Measurements from ENCODE around the gene AUTS2. TPM values are rescaled to one million over a fixed set of nuclear protein-coding genes. Genes with fewer than 3 reads are reported as not detected.

AUTS2 gene
- total RNA-seq, 1 donor from 2014 or later: 49.8 TPM

DNA sequence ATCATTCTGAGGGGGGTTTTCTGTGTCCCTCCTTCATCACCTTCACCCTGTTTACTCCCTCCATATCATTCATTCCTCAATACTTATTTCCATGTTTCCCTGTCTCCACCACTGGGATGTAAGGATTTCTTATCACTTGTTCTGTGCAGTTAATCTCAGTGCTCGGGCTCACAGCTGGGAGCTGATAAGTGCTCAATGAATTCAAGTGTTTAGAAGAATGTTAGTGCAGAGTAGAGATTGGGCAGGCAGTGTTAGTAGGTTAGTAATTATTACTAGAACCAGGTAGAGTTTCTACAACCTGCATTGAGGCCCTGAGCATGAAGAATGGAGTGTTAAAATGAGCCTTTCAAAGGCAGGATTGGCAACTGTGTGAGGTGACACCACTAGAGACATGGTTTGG, 458.1 kb downstream of the AUTS2 start:
- no peak for DNase-seq (ENCODE audit: low spot score)

DNA sequence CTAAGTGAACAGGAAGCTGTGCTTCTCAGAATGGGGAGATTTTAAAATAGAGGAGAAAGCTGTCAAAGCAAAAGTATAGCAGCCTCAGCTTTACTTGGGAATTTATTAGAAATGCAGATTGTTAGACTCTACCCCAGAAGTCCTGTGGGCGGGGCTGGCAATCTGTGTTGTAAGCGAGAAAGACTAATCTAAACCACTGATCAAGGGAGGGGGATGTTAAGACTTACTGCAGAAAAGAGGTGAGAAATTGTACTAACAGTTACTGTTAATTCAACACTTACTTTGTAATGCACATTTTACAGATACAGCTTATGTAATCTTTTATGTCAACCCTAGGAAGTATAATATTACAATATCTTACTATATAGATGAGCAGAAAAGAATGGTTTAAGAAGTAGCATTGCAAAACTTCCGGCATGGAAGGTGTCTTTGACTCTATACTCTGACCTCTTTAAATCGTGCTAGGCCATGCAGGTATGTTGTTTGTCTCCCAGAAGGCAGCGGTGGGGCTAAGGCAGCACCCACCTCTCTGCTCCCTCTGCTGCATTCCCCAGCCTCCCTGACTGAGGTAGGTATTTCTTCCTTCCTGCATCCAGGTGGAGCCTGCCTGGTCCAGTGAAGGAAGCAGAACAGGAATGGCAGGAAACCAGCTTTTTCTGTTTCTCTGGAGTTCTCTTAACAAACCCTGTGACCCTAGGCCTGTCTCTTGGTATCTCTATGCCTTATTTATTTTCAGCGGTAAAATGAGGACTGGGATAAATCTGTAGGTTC, 462.2 kb downstream of the AUTS2 start:
- DNase-seq (ENCODE audit: low spot score): no peak

DNA sequence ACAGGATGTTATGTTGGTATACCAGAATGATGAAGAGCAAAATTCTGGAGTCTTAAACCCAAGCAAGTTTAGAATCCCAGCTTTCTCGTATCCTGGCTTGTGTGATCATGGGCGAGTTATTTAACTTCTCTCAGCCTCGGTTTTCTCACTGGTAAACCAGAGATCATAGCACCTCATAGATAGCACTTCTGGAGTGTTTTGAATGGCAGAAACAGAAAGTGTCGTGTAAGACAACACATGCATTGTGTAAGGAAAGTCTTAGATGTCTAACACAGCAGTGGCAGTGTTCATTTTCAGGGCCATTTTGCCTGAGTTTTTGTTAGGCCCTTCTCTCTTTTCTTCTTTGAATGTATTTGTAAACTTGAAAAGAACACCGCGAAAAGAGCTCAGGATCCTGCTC, 465.1 kb downstream of the AUTS2 start:
- DNase-seq (ENCODE audit: low spot score): no peak

DNA sequence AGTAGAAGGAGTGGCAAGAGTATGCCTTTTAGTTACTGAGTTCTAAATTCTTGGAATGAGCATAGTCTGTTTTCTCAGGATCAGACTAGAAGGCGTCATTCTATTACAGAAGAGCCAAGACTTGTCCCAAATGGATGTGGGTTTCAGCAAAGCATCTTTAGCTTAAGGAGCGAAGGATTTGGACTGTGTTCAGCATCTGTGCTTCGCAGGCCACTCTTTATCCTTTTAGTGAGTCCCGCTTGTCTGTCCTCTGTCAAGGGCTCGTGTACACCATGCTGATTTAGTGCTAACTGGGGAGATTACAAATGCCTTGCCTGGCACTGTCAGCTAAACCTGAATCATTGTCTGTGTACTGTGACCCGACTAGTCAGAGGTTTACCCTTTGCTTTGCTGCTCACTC, 465.7 kb downstream of the AUTS2 start:
- peak; percentile 77 for DNase-seq (ENCODE audit: low spot score)

DNA sequence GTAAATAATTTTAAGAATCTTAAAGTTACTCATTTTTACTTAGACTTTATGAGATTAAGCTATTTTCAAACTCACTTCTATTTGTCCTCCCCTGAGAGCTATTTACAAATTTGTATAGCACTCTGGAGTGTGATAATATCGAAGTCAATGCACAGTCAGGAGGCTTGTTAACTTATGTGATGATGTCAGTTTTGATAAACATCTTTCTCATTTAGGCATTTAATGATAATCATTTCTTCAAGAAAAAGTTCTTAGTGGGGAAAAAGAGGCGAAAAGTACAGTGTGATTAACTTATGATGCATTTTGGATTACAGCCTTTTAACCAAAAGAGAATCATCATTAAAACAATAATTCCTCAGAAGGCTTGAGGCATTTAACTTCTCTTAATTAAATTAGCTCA, 468.6 kb downstream of the AUTS2 start:
- no peak for DNase-seq (ENCODE audit: low spot score)

DNA sequence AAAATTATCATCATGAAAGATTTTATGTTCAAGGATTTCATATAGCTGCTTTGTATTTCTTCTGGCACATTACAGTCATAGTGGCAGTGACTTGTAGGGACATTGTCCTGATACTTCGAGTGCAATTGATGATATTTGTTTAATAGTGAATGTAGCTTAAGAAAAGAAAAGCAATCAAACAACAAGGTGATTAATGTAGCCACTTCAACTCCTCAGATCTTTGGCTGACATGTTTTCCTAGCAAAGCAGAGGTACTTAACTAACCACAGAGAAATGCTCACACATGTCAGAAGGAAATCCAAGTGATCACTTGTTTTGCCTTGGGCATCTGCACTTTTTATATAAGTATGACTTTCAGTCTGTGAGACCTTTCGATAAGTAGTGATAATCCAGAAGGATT, 470.3 kb downstream of the AUTS2 start:
- DNase-seq (ENCODE audit: low spot score): no peak

DNA sequence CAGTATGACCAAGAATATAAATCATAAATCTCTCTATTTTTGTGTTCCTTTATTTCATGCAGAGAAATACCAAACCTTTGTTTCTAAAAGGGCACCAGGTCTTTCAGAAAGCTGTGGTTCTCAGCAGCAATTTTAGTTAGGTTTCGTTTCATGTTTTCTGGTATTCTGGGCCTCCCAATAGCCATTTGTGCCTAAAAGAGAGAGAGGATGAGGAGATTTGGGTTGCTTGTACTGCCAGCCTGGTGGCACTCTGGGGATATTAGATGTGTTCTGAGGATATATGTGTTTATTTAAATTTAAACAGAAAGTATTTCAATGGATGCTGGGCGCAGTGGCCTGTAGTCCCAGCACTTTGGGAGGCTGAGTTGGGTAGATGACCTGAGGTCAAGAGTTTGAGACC, 471.7 kb downstream of the AUTS2 start:
- no peak for DNase-seq (ENCODE audit: low spot score)

DNA sequence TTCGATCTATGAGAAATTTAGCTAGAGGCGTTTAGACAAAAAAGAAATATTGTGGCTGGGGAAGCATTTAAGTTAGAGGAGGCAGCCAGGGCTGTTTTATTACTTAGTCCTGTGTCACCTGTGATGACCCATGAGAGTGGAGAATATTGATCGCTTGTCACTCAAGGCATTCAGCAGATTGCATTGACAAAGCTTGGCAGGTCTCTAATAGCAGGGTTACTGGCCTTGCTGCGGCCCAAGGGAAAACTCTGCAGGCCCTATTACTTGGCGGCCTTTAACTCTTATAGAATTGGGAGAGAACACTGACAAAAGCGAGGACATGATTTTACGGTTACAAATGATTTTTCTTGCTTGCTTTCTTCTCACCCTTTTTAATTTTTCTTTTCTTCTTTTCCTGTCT, 473.5 kb downstream of the AUTS2 start:
- no peak for DNase-seq (ENCODE audit: low spot score)

DNA sequence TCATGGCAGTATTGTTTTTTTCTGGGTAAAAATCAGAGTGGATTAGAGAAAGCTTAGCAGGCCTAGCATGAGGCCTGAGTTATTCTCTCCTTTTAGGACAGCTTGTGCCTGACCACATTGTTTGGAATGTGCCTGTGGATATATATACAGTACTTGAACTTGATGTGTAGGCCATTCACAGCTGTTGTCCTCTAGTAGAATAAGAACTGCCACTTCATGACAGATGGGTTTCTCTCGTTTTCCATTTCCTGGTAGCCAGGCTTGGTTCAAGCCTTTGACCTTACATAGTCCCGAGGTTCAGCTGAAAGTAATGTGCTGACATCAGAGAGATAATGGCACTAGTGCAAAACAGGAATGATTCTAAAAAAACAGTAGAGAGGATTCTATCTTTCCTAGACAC, 473.9 kb downstream of the AUTS2 start:
- DNase-seq (ENCODE audit: low spot score): peak; percentile 29

DNA sequence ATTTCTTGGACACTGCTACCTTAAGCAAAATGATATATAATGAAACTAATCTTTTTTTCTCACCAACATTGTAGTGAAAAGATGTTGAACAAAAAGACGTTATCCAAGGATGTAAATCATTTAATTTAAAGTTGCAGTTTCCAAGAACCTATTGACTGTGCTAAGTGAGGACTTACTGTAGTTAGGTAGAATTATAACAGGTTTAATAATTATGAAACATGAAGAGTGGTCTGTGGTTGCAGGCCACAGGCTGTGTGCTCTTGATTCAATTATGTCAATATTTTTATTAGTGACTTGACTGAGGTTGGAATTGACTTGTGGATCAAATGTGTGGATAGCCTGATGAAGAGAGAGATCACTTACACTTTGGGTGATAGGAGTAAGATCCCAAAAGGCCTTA, 478.1 kb downstream of the AUTS2 start:
- DNase-seq (ENCODE audit: low spot score): no peak

DNA sequence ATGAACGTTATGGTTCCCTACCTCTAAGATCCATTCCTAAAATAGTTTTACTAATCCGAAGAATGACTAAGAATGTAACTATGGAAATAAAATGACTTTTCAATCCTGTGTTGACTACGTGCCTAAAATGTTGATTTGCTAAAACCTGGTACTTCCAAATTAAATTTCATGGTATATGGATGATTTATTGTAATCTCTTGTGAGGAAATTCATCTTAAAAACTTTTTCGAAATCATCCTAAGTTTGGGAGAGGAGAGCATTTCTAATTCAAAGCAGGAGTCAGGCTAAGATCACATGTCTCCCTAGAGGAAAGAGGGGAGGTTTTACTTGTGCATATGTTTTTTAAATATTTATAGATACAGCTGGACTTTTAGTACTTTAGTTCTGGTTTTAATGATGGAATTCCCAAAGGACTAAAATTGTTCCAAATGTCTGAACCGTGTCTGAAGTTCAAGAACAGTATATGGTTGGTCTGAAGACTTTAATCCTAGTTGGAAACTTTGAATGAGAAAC, 483.9 kb downstream of the AUTS2 start:
- peak; percentile 67 for DNase-seq (ENCODE audit: low spot score)

DNA sequence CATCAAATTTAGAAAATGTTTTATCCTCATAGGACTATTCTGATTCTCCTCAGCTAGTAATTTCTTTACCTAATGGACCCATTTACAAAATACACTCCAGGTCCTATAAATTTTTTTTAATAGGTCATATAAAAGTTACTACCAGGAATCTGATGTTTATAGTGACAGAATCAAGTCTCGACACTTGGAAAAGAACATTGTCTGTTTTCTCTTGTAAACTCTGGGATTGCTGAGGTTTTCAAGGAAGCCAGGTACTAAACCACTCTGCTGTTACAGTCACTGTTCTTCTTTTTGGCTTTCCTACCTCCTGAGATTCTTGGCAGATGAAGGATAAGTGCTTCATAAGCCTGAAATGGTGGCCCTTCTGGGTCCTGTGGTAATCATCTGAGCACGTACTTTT, 493.1 kb downstream of the AUTS2 start:
- DNase-seq (ENCODE audit: low spot score): no peak

DNA sequence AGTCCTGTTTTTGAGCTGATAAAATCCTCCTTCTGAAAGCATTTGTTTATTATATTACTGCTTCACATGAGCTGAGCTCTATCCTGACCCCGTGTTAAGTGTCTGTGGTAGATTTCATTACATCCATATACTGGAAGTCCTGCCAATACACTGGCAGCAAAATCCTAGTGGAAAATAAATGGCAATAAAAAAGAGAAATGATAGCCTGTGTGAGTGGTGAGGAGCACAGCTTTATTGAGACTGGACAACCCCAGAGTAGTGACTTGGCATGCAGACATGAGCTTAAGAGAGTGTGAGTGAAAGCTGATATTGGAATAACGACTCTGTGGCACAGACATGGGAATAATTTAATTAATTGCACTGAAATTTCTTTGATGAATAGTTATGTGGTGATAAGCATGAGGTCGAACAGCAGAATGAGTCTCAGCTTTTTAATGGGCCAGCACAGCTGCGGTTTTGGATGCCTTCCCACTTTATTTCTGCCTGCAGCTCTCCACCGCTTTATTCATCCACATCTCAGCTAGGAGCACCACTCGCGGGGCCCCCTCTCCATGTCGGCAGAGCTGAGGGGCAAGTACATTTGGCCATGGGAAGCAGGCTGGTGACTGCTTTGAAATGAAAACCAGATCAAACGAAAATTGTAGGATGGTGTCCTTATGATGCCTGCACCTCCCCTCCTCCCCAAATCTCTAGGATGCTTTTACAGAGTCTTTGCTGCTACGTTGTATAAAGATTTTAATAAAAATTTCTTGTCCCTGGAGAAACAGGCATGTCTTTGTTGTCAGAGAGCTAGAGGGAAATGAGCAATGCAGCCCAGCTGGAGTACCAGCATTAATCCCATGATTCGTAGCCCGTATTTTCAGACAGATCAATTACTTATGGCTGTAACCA, 494.3 kb downstream of the AUTS2 start:
- peak; percentile 92 for DNase-seq (ENCODE audit: low spot score)

DNA sequence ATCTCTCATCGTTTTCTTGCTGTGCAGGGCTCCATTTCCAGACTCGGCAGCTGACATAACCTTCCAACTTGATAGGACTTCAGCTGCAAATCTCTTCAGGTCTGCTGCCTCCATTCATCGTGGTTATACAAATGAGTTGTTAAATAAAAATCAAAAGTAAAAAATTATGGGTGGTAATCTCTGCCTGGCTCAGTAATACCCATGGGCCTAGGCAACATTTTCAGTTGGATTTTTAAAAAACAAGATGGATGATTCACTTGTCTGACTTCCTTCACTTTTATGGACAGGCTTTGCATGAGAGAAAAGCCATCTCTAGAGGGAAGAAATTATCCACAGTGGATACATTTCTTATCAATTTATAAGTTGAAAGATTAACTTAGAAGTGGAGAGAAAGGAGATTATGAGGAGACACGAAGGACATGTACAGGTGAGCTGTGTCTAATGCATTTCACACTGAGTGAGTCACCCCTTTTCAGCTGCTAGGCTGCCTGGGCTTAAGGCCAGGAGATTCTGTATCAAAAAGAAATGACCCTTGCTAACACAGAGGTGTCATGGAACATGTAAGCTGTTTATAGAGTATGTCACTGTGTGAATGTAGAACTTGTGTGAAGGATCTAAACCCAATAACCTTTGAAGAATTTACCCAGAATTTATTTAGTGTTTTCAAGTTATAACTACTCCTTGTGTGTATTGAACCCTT, 495.1 kb downstream of the AUTS2 start:
- peak; percentile 64 for DNase-seq (ENCODE audit: low spot score)

DNA sequence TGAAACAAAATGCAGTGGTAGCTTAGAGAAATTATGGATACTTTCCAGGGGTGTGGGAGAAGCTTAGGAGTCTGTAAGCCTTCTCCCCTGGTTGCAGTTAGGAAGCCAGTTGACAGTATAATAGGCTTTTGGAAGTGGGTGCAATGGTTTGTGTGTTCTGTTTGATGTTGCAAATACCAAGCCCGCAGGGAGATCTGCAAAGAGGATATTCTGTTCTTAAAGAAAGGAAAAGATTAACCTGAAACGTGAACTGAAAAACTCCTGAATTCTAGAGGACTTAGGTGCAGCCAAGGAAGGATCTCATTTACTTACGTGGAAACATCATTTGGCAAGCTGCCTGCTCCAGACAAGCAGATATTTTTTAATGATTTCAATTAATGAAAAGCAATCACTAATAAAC, 496.6 kb downstream of the AUTS2 start:
- no peak for DNase-seq (ENCODE audit: low spot score)

DNA sequence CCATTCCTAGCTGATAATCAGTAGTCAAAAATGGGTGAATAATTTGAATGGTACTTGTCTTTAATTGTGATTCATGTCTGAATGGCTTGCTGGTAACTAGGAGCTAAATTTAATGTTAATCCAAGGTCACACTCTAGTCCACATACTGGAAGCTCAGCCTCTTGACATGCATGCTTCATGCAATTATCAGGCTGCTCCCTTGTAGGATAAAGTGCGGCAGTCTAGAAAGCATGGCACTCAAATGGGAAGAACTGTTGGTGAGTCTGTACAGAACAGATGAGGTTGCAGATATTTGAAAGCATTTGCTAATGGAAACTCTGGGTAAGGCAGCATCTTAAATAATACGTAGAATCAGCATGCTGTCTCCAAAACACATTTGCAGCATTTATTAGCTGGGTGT, 499.4 kb downstream of the AUTS2 start:
- DNase-seq (ENCODE audit: low spot score): peak; percentile 3

DNA sequence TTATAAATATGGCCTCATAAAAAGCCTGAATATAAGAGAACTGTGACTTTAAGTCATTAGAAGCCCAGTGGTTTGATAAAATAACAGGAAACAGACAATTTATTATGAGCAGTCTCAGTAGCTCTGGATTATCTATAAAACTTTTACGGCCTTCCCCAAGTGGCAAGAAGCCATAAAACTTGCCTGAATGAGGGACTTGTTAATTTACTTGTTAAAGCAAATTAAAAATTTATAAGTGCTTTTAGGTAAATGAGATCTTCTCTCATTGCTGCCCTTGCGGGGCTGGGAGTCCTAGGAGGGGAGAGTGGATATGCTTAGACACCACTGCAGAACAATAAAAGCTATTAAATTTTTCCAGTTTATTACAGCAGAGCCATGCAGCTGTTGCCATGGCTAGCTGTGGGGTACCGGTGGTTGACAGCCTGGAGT, 499.9 kb downstream of the AUTS2 start:
- DNase-seq (ENCODE audit: low spot score): peak; percentile 7

DNA sequence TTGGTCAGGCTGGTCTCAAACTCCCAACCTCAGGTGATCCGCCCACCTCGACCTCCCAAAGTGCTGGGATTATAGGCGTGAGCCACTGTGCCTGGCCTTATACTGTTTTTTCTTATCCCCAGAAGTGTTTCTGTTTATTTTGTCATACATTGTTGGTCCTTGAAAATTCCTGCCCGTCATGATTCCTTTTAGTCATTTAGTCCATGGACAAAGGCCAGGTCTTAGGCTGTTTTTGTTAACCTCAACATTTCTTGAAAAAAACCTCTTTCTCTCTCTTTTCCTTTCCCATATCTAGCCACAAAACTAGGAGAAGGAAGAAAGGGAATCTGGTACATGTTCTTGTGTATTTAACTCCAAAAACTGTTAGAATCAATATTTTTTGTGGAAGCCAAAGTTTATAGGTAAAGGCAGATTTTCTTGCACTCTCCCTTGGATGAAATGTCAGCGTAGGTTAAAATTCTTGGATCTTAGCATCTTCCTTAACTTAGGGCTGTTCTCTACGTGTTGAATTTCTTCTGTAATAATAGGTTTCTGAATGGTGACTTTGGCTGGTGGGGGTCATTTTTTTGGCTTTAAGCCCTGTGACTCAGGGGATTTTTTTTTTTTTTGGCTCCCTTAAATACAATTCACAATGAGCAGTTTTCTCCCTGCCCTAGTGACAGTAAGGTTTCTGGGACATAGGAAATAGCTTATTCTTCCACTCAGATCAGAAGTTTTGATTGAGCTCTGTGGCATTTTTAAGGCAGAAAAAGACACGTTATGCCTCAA, 500.8 kb downstream of the AUTS2 start:
- DNase-seq (ENCODE audit: low spot score): no peak

DNA sequence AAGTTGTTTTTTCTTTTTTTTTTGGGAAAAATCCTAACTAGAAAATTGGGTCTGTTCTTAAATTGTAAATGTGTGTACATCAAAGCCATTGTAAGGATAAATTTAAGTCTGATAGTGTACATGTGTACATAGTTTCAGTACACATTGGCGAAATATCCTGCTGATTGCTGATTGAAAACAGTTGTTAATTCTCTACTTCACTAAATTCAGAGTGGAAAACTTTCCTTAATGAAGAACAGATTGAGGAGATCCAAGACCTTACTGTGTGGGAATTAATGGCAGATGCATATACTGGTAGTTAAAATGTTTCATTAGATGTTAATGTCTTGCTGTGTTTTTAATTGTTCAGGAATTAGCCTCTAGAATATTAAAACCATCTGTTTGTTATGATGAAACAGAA, 506.0 kb downstream of the AUTS2 start:
- no peak for DNase-seq (ENCODE audit: low spot score)

DNA sequence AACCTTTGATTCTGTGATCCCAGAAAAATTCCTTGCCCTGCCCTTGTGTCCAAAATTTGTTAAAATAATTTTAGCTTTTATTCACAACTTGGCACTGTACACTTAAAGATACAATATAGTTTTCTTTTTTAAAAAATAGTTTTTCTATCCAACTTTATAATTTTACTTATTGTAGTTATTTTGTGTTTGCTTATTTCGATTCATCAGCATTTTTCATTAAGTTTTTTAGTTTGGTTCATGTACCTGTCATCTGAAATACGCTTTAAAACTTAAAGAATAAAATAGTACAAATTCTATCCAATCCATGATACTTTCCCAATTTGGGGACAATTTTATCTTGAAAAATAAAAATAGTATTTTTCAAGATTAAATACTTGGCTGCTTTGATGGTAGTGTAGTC, 514.8 kb downstream of the AUTS2 start:
- DNase-seq (ENCODE audit: low spot score): no peak

DNA sequence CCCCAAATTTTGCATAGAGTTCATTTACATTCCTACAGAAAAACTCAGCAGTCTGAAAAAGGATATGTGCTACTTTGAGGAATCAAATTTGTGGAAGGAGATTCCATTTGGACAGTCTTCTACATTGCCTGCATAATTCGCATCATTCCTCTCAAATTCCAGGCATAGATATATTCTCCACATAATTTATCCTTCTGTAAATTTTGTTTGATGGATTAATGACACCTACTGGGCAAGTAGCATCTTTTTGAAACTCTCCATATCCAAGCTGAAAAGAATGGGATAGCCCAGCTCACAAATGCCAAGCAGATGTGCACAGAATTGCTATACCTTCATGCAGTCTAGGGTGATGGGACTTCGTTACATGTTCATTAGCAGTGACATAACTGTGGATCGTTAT, 515.3 kb downstream of the AUTS2 start:
- peak; percentile 12 for DNase-seq (ENCODE audit: low spot score)

Data from umbilical cord (tissue), 2 donors.